Measurements from ENCODE around the gene CLASP1.
"Not testable (repeated sequence)": the region's sequence is repeated elsewhere in the genome, so short reads cannot be mapped to it uniquely, and the experiment has no call there.

Gene CLASP1

DNA sequence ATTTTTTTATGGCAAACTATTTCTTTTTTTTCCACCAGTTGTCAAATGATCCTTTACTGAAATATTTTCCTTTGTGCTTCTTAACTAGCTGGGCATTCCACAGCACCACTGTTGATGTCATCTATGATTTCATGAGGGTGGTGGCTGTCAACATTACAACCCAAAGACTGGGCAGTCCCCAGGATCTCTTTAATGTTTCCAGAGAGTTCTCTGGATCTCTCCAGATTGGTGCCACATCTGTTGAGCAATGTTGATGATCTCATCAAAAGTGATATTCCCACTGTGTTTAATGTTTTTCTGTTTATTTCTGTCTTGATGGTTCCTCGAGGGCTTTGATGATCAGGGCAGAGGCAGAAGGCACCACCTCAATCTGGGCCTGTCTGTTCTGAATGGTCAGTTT lies 9.1 kb upstream of the CLASP1 start:
- peak; percentile 47 for DNase-seq

GRCh38 chr2:121653035-121653434 lies 3.8 kb upstream of the CLASP1 start:
- DNase-seq, result no peak

GRCh38 chr2:121650315-121650930 lies 1.2 kb upstream of the CLASP1 start:
- DNase-seq, result peak; percentile 11

DNA sequence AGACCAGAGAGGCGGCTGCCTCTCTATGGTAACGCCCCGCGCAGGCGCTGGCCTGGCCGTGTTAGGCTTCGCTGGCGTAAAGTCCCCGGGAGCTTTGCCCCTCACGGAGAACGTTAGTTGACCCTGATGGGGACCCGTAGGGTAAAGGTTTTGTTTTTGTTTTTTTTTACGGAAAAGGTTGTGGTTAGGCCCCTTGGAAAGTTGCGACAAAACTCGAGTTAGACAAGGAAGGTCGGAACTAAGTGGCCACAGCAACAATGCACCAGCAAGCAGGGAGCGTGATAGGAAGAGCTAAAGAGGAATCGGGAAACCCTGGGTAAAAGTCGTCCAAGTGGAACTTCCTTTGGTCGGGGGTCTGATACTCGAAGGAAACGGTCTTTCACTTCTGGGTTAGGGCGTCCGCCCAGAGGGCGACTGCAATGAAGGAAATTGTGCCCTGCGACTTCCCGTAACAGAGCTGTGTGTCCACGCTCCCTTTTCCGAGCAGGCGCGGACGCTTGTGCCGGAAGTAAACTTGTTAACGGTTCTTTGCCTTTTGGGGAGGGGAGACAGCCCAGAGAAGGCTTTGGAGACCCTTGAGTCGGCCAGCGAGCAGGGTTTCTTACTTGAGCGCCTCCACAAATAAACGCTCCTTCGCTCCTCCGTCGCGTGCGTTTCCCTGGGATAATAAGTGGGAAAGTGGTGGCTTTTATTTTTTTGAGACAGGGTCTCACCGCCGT lies 493 bp upstream of the CLASP1 start:
- peak; percentile 99 for DNase-seq

DNA sequence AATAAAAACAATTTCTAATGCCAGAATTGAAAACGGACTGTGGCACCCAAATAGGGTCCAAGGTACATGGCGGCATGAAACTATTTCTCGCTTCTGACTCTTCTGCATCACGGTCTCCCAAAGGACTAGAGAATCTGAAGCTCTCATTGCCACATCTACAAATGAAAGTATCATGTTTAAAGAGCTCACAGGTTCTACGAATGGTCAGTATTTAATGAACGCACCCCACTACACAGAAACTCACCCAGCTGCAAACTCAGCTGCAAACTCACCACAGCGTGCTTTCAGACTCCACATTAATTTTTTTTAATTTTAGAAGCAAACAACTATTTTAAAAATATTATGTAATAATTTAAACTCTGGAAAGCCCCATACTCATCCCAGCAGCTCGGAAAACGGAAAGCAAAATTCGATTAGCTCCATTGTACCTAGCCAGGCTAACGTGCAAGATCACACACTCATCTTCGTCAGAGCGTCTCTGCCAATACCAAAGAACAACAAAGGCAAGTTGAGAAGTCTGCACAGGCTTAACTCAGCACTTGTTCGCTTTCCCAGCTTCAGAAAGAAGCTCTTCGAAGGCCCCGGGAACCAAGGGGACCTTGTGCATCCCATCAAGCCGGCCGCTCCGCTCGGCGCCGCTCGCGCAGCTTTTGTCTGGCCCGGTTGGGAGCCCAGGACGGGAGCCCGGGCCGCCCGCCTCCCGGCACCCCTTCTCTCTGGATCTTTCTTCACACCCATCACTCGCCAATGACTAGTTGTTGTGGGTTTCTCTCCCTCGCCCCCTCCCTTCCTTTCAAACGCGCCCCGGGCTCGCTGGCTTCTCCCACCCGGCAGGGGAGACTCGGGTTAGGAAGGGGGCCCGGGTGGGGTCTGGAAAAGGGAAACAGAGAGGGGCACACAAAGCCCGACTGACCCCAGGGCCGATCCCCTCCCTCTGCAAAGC lies 785 bp downstream of the CLASP1 start:
- peak; percentile 51 for DNase-seq

DNA sequence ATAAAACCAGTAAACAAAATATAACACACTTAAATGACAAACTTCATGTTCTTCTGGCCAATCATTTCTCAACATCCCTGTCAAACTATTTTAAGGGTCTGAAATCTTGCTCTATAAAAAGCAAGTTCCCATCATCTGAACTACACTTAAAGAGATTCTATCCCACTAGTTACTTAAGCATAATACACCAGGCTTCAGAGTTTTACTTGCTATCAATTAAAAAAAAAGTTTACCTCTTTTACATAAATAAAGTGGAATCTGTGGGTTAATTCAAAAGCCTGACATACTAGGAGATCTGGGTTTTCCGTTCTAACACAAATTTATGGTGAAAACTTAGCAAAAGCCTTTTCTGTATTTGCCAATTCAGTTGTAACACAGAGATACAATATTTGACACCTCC lies 1.9 kb downstream of the CLASP1 start:
- no peak for DNase-seq

DNA sequence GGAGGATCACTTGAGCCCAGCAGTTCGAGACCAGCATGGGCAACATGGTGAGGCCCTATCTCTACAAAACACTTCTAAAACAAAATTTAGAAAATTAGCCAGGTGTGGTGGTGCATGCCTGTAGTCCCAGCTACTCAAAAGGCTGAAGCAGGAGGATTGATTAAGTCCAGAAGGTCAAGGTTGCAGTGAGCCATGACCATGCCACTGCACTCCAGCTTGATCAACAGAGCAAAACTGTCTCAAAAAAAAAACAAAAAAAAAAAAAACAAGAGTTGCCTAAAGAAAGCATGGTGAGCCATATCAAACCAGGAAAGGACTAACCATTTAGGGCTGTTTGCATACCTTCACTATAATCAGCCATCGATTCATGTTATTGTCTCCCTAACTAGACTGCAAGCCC lies 4.5 kb downstream of the CLASP1 start:
- DNase-seq, result no peak

GRCh38 chr2:121643877-121644276 lies 5.4 kb downstream of the CLASP1 start:
- no peak for DNase-seq

DNA sequence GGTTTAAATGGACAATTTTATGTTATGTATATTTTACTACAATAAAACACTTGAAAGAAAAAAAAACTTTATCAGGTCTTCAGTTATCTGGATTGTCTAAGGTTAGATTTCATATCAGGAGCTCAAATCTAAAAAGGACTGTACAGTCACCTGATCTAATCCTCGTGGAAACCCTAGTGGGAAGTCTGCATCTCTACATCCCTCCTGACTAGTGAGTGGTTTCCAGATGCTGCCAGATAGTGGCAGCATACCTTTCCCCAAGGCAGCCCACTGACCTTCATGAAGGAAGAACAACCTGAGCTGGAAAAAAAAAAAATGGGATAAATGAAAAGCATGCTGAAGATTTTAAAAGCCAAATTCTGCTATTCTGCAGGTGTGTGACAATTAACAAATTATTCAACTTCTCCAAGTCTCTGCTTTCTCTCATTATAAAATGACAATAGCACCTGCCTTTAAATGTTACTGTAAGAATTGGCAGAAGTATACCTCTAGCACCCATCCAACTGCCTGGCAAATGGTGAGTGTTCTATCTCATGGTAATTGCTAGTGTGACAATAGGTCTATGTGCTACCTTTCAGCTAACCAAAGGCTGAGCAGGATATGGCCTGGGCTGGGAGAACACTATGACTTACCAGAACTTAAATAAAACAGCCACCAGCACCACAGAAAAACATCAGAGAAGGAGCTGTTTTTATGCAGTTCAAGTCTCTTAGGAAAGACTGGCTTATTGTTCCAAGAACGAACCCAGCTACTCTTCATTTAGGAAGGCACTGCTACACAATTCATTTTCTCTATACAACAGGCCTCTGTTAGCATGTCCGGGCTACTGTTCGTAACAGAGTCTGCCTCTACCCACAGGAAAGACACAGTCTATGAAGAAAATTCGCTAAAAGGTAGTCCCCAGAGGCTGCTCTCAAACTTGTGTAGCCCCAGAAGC lies 8.6 kb downstream of the CLASP1 start:
- DNase-seq, result no peak

DNA sequence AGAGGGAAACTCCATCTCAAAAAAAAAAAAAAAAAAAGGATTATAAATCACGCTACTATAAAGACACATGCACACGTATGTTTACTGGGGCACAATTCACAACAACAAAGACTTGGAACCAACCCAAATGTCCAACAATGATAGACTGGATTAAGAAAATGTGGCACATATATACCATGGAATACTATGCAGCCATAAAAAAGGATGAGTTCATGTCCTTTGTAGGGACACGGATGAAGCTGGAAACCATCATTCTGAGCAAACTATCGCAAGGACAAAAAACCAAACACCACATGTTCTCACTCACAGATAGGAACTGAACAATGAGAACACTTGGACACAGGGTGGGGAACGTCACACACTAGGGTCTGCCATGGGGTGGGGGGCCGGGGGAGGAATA lies 9.4 kb downstream of the CLASP1 start:
- DNase-seq, result not testable (repeated sequence)

GRCh38 chr2:121638333-121638732 lies 10.9 kb downstream of the CLASP1 start:
- peak; percentile 10 for DNase-seq

DNA sequence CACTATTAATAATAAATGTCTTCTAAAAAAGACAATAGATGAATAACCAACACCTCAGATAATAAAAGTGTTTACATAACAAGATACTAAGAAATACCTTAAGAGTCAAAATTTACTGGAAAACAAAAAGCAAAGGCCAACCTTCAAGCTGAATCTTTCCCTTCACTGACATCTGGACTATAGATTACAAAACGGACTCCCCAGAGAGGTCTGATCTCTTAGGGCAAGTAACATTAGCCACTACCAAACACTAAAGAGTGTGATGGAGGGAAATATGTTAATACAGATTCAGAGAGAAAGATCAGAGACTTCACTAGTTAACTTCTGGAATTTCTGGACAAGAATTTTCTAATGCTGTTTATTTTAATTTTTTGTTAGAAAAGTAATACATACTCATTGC lies 13.9 kb downstream of the CLASP1 start:
- no peak for DNase-seq

- DNase-seq, result no peak
Measured at GRCh38 chr2:121634354-121635307, 14.6 kb downstream of the CLASP1 start.

DNA sequence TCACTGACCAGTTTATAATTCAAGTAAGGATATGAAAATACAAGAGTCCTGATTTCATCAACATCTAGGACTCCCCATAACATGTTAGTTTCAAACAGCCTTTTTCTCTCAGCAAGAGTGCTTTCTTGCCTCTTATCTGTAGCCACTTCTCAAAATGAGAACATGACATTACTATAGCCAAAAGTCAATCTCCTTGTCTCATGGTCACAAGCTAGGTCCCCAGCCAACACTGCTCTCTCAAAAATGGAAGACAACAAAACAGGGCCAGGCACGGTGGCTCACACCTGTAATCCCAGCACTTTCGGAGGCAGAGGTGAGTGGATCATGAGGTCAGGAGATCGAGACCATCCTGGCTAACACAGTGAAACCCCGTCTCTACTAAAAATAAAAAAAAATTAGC lies 15.8 kb downstream of the CLASP1 start:
- DNase-seq, result no peak

DNA sequence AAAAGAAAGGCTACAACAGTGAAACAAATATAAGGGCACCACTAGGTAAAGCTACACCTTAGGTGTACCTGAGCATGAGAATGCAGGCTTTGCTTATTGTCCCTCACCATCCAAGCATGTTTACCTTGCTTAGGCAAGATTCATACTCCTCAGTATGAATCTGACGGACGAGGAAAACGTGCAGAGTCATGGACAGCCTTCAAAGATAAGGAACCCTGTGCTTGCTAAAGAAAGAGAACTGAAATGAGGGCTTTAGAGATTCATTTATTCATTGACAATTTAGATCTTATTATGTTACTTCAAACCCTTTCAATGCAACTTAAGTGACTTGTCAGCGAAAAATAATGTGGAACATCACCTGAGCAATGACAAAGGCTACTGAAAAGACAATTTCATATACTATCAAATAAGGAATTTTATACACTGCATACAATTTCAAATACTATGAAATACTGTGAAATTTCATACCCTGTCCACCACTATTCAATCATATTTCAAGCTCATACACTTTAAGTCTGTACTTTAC lies 21.7 kb downstream of the CLASP1 start:
- DNase-seq, result no peak

DNA sequence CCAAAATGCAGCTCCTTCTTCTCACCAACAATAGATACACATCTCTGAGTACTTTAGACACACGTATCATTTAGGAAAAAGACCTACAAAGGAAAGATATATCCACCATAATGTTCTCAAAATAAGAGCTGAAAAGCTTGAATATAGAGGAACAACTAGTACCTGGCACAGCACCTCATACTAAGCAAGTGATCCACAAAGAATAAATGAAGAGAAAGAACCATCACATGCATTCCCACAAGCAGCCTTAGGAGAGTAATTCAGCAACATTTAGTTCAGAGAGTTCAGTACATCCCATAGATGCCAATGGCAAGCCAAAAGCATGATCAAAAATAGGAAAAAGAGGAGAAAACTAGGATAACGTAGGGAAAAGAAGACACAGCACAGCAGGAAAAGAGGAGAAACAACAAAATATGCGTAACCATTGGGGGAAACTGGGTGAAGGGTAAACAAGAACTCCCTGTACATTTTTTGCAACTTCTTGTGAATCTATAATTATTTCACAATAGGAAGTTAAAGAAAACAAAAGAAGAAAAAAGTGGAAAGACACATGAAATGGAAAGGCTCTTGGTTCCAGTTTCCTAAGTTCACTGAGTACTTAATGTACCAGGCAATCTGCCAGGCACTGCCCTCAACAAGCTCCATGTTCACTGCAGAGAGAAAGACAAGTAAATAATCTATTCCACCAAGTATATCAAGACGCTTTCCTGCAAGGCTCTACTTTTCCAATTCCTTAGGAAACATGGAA lies 22.3 kb downstream of the CLASP1 start:
- DNase-seq, result no peak

DNA sequence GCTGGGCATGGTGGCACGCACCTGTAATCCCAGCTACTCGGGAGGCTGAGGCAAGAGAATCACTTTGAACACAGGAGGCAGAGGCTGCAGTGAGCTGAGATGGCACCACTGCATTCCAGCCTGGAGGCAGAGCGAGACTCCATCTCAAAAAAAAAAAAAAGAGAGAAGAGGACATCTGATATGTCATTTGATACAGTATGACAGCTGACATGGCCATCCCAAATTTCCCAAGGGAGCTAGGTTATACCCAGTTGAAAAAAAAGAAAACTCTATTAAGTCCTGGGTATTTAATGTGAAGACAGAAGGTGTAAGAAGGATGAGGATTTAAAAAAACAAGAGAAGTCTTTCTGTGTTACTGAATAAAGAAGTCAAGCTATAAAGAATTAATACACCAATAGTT lies 23.3 kb downstream of the CLASP1 start:
- DNase-seq, result no peak

DNA sequence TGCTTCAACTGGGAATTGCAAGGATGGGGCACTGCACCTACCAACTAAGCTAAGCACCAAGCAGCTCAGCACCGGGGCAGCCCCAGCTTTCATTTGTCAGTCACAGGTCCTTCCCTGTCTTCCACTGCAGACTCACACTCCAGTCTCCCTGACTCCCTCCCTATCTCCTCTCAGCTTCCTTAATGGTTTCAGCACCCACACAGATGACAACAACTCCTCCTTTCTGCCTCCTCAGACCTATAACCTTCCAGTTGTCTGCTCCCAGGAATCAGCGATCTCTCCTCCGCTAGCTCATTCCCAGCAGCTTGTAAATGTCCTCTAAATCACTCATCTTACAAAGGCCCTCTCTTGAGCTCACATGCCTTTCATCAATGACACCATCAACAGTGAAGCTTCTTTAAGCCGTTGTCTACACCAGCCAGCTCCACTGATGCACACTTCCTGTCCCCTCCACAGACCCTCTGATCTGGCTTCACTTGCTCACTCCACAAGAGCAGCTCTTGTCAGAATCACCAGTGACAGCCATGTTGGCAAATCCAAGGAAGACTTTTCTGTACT lies 32.1 kb downstream of the CLASP1 start:
- DNase-seq, result no peak

GRCh38 chr2:121613774-121614173 lies 35.5 kb downstream of the CLASP1 start:
- DNase-seq, result no peak

DNA sequence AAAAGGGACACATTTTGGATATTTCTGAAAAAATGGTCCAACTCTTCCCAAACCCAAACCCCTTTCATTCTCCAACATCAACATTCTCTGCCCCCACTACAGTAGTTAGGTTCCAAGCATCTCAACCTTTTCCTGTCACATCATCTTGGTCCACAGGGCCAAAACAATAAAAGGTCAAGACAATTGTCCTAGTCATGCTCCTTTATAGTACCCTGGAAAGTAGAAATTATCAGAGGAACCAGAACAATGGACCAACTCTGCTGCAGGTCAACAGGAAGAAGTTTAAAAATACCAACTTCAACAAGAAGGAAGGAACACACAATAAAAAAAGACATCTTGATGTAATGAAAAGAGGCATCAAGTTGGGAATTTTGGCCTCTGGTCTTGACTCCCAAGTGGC lies 36.1 kb downstream of the CLASP1 start:
- DNase-seq, result no peak

All from inflammatory macrophage treated with lipopolysaccharide for 4 hours (primary cell).